Measurements from ENCODE around the gene DDR1.
"Not testable (repeated sequence)": the region's sequence is repeated elsewhere in the genome, so short reads cannot be mapped to it uniquely, and the experiment has no call there.

DDR1 gene

DNA sequence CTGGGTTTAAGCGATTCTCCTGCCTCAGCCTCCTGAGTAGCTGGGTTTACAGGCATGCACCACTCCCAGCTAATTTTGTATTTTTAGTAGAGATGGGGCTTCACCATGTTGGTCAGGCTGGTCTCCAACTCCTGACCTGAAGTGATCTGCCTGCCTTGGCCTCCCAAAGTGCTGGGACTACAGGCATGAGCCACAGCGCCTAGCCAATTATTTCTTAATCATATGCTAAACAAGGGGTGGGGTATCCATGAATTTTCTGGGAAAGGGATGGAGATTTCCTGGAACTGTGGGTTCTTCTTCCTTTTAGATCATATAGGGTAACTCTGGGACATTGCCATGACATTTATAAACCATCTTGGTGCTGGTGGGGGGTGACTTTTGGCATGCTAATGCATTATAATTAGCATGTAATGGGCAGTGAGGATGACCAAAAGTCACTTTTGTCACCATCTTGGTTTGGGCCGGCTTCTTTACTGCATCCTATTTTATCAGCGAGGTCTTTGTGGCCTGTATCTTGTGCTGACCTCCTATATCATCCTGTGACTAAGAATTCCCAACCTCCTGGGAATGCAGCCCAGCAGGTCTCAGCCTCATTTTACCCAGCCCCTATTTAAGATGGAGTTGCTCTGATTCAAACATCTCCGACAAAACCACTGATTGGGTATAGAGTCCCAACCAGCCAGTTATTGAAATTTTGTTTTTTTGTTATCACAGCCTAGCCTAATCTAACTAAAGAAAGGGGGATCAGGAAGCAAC lies 29.9 kb upstream of the DDR1 start:
- no peak for FAIRE-seq

DNA sequence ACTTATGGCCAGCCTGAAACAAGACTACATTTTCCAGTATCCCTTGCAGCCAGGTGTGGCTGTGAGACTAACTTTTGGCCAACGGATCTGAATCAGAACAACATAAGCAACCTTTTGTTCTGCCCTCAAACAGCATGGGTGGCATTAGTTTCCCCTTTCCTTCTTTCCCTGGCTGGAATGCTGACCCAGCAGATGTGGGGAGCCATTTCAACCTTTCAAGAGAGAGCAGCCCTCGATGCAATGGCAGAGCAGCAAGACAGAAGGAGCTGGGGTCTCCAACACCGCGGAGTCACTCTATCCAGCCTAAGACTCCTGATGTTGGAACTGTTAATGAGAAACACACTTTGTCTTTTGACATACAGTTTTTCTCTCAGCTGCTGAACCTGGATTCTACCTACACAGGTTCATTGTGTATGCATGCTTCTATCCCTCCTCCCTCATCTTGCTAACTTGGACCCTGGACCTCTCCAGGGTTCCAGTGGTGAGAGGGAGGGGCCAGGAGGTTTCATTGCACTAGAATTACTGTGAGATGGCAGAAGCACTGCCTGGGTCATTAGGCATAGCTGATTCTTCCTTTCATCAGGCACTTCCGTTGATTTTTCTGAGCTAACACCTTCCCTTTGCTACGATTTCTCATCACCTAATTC lies 28.8 kb upstream of the DDR1 start:
- no peak for FAIRE-seq

DNA sequence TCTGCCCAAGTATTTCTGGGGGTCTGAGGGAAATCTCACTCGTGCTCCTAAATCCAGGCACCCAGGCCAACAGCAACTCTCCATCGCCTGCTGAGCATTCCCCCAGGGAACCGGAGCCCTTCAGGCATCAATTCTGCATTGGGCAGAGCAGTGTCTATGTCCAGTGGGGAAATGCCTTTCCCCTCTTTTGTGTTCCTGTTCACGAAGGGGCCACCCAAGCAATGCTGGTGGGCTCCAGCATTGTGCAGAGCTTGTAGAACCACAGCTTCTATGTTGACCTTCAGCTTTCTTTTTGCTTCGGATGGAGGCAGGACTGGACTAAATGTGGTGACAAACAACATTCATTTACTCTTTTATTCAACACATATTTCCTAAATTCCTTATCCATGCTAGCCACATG lies 27.2 kb upstream of the DDR1 start:
- FAIRE-seq, result no peak

DNA sequence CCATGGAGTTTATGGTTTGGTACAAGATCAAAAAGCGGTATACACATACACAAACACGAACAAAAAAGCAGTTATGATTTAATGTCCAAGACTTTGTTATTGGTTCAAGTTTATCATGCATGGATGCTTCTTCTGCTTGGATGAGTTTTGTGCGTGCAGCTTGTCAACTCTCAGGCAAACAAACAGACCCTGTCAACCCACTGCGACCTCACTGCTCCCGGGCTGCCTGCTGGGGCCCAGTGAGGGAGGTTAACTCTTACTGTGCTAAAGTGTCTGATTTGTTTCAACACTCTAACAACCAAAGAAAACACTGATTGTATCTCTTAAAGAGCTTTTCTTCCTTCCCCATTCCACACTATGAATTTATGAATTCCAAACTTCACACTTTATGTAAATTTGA lies 26.8 kb upstream of the DDR1 start:
- no peak for FAIRE-seq

DNA sequence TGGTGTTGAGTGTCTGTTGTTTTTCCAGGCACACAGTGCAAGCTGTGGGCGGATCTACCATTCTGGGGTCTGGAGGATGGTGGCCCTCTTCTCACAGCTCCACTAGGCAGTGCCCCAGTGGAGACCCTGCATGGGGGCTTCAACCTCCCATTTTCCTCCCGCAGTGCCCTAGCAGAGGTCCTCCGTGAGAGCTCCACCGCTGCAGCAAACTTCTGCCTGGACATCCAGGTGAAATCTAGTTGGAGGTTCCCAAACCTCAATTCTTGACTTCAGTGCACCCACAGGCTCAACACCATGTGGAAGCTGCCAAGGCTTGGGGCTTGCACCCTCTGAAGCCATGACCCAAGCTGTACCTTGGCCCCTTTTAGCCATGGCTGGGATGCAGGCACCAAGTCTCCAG lies 24.6 kb upstream of the DDR1 start:
- FAIRE-seq, result not testable (repeated sequence)

DNA sequence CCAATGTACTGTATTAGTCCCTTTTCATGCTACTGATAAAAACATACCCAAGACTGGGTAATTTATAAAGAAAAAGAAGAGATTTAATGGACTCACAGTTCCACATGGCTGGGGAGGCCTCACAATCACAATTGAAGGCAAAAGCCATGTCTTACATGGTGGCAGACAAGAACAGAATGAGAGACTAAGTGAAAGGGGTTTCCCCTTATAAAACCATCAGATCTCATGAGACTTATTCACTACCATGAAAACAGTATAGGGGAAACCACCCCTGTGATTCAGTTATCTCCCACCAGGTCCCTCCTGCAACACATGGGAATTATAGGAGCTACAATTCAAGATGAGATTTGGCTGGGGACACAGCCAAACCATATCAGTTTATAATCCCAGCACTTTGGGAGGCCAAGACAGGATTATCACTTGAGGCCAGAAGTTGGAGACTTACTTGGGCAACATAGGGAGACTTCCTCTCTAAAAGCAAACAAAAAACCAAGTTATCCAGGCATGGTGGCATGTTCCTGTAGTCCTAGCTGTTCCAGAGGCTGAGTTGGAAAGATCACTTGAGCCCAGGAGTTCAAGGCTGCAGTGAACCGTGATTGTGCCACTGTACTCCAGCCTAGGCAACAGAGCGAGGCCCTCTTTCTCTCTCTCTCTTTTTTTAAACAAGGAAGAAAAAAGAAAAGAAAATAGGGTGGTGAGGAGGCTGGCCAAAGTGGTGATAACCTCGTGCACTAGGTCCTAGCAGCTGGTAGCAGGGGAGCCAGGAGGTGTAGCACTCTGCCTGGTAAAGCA lies 22.9 kb upstream of the DDR1 start:
- no peak for FAIRE-seq

DNA sequence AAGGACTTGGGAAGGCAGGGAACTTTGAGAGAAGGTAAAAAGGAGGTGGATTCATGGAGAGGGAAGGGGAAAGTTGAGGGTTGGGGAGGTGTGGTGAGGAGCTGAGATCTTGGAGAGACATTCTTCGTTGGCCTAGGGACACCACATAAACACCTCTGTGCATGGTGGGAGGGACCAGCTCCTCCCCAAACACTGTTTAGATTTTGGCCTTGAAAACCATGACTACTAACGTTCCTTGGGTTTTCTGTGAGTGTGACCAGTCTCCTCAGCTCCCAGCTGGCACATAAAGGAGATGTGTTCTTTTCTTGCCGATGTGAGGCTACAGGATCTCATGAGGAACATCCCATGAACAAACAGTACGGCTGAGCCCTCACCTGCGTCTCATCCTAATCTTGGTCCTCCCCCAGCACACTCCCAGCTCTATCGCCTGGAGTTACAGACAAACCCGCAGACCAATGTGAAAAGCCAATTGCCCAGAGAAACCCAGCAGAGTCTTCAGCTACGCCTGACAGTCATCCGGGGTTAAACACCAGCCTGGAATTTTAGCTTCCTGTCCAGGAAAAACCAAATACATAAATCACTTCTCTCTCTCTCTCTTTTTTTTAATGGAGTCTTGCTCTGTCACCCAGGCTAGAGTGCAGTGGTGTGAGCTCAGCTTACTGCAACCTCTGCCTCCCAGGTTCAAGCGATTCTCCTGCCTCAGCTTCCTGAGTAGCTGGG lies 22.0 kb upstream of the DDR1 start:
- no peak for FAIRE-seq

DNA sequence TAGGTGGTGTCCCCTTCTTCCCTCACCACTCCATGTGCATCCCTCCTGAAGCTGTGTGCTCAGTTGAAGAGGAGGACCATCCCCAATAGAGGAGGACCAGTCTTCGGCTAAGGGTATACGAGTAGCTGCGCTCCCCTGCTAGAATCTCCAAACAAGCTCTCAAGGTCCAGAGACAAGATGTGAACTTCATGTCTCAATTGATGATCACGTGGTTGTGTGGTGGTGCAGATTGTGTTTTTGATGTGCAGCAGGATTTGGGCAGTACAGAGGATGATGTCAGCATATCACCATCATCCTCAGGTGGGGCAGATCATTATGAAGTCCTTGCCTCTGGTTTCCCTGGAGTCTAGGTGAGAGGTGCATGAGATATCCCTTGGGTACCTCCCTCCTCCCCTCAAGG lies 20.0 kb upstream of the DDR1 start:
- no peak for FAIRE-seq

DNA sequence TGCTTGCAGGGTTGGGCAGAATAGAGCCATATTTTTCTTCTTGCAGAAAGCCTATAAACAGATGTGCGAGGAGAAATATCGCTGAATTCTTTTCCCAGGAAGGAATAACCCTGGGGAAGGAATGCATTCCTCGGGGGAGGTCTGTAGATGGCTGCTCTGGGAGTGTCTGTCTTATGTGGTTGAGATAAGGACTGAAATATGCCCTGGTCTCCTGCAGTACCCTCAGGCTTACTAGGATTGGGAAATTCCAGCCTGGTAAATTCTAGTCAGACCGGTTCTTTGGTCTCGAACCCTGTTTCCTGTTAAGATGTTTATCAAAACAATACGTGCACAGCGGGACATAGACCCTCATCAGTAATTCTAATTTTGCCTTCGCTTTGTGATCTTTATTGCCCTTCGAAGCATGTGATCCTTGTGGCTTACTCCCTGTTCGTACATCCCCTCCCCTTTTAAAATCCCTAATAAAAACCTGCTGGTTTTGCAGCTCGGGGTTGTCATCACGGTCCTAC lies 15.0 kb upstream of the DDR1 start:
- not testable (repeated sequence) for FAIRE-seq

DNA sequence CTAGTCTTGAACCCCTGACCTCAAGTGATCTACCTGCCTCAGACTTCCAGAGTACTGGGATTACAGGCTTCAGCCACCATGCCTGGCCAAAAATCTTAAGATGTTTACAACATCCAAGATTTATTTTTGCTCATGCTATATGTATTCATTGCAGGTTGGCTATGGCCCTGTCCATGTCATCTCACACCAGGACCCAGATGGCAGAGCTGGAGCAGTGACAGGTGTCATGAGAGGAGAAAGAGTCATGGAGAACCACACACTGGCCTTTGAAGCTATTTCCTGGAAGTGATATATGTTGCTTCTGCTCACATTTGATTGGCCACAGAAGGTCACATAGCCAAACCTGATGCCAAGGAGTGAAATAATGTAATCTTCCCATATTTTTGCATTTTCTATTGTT lies 13.8 kb upstream of the DDR1 start:
- no peak for FAIRE-seq

DNA sequence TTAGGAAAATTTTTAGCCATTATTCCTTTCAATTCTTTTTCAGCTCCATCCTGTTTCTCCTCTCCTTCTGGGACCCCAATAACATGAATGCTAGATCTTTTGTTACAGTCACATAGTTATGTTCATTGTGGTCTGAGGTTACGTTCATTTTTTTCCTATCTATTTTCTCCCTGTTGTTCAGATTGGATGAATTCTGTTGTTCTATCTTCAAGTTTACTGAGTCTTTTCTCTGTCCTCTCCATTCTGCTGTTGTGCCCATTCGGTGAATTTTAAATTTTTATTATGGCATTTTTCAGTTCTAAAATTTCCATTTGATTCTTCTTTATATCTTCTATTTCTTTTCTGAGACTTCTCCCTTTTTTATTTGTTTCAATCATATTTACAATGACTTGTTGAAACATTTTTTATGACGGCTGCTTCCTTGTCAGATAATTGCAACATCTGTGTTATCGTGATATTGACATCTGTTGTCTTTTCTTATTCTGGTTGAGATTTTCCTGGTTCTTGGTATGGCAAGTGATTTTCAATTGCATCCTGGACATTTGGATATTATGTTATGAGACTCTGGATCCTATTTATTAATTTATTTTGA lies 12.6 kb upstream of the DDR1 start:
- no peak for FAIRE-seq

DNA sequence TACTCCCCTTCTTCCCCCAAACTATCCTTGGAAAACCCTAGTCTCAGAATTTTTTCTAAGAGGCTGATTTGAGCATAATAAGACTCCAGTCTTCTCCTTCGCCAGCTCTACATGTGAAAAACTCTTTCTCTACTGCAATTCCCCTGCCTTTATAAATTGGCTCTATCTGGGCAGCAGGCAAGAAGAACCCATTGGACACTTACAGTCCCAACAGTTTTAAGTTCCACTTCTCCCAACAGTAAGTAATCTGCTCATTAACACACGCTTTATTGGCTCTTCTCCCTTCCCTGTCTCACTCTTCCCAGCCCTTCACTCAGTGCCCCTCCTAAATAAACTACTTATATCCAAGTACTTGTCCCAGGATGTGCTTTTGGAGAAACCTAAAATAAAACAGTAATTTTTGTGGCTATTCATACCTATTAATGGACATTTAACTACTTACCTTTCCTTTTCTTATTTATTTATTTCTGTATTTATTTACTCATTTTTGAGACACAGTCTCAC lies 11.1 kb upstream of the DDR1 start:
- FAIRE-seq, result no peak

DNA sequence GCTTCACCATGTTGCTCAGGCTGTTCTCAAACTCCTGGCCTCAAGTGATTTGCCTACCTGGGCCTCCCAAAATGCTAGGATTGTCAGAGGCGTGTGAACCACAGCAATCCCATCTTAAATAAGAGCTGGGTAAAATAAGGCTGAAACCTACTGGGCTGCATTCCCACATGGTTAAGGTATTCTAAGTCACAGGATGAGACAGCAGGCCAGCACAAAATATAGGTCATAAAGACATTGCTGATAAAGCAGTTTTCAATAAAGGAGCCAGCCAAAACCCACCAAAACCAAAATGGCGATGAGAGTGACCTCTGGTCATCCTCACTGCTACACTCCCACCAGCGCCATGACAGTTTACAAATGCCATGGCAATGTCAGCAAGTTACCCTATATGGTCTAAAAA lies 10.5 kb upstream of the DDR1 start:
- FAIRE-seq, result not testable (repeated sequence)

DNA sequence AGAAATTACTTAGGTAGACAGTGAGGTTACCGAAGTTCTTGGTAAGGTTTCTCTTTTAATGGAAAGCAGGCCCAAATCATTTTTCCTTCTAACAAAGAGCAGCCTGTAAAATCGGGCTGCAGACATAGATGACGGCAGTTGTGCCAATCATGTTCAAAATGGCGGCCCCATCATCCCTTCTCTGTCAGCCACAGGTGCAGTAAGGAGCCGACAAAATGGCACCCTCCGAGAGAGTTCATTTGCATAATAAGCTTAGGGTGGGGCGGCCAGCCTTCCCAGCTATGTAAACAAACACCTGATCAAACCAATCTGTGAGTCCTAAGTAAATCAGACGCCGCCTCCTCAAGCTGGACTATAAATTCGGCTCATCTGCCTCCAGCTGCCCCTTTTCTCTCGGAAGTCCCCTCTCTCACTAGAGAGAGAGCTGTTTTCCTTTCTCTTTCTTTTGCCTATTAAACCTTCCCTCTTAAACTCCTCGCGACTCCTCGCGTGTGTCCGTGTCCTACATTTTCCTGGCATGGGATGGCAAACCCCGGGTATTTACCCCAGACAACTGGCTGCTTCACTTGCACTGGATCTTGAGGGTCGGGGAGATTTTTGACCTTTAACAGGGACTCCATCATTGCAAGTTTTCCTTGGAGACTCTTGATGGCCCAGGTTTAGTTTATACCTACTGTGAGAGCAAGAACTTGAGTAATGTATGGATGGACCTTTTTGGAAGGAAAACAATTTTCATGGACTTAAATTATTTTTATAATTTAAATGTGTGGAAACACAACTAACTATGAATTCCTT lies 8.9 kb upstream of the DDR1 start:
- no peak for FAIRE-seq

DNA sequence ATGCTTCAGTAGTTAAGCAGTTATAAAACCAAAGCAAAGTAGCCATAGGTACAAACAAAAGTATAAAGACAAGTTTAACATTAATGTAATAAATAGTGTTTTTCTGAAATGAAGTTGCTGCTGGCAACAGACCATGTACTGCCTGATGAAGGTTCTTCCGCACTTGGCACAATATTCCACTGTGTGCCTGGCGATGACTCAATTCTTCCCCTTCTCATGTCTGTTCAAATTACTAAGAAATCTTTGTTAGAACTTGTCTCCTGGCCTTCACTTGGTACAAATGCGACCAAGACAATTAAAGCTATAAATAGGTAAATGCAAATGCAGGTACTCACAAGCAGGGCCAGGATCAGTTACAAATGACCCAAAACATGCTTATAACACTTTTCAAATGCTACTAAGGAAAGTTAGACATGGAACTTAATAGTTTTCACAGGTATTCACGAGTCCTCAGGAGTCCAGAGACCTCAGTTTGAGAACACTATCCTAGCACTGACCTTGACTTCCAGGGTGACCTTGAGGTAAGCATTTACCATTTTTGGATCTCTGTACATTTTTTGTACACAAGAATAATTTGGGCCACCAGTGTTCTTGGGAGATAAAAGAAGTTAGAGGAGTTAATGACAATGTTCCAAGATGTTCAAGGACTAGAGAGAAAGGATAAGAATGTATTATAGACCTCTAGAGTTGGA lies 8.1 kb upstream of the DDR1 start:
- FAIRE-seq, result no peak

DNA sequence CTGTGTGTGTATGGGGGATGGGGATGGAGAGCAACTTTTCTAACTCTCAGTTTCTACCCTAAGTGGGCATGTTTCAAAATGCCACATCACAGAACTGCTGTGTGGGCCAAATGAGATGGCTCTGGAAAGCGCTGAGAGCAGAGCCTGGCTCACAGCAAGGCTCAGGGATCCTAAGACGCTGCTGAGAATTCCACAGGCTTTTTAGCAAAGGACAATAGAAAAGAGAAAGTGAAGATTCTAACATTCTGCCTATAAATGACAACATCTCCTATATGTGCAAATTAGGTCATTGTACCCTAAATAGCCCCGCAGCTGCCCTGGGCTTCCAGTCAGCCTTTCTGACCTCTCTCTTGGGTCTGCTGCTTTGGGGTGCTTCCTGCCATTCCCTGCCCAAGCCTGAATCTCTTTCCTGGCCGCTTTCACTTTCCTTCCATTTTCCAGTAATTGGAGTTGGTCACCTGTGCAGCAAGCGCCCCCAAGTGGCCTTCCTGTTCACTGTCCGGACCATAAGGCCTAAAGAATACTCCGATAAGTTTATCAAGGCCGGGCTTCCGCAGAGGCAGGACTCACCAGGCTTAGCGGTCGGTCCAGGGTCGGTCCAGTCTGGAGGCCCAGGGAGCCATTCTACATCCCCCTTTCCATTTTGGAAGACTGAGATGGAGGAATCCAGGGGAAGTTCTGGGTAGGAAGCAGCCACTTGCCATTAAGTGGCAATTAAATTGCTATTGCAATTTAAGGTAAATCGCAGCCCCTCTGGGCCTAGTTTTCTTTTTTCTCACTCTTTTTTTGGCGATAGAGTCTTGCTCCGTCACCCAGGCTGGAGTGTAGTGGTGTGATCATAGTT lies 6.7 kb upstream of the DDR1 start:
- no peak for FAIRE-seq

DNA sequence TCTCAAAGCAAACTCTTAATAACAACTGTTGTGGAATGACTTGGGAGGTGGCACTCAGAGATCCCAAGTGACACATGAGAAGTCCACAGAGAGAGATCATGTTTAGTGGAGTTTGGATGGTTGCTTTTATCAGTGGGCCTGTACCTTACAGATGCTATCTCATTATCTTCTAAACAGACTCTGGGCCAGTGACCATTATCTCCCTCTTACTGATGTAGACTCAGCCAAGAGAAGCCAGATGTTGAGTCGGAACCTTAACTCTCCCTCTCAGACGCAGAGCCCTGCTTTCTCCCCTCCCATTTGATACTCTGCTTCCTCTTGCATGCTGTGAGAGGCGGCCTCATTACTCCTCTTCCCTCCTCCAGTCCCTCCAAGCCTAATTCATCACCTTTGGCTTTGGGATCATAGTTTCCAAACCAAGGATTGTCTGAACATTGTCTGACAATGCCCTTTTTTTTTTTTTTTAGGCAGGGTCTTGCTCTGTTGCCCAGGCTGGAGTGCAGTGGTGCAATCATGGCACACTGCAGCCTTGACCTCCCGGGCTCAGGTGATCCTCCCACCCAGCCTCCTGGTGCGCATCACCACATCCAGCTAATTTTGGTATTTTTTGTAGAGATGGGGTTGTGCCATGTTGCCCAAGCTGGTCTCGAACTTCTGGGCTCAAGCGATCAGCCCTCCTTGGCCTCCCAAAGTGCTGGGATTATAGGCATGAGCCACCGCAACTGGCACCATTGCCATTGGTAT lies 4.5 kb upstream of the DDR1 start:
- no peak for FAIRE-seq

DNA sequence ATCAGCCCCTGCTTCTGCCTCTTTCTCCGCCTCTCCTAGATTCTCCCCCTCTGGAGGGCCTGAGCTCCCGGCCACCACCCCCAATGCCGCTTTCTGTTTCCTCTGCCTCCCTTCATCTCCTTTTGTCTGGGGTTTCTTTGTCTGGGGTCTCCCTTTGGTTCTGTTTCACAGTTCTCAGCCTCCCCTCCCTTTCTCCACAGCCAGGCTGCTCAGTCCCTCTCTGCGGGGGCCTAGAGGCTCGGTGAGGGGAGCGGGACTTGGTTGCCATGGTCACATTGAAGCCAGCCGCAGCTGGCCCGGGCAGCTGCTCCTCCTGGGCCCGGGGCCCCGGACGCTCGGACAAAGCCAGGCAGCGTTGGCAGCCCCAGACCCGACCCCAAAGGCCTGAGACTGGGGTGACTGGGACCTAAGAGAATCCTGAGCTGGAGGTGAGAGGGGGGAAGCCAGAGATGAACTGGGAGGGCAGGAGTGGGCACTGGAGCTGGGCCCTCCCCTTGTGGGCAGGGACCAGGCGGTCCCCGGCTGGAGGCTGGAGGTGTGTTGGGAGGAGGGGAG lies 3.5 kb upstream of the DDR1 start:
- no peak for FAIRE-seq
